NCI-H446 (cell line): Measurements from ENCODE around the gene SPPL2B.

Experiments used
- DNase-seq, 2 experiments: peaks; one replicate each; lab custom pipeline; 2025; lab: John Stamatoyannopoulos, UW

SPPL2B gene

DNA sequence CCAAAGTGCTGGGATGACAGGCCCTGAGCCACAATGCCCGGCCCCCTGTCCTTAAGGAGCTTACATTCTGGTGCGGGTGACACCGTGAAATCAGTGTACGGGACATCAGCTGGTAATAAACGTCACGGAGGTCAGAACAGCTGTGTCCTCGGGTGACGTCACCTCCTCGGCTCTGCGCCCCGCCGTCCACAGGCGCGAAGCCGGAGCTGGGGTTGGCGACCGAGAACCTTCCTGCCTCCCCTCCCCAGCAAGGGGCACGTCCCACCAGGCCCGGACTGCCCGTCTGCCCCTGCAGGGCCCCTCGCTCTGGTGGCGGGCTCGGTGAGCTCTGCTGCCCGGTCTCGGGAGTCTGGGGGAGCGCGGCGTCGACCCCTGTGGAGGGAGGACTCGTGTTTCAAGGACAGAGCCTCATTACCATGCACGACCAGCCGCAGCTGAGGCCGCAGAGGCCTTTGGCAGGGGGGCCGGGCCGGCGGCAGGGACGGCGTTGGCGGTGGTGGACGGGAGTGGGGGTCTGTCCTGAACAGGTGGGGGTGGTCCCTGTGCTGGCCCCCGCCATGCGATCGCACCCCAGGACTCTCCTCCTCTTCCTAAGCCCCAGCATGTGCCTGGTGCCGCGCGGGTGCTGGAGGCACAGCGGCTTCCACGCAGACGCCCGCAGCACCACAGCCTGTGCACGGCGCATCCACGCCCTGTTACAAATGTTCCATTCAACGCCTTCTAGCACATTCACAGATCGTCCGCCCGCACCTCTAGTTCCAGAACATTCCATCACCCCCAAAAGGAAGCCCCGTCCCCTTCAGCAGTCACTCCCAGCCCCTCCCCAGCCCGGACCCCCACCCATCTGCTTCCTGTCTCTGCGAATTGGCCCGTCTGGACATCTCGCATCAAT lies 25.9 kb upstream of the SPPL2B start:
- DNase-seq, result no peak

GRCh38 chr19:2303211-2303798 lies 25.2 kb upstream of the SPPL2B start:
- no peak for DNase-seq

GRCh38 chr19:2305452-2306280 lies 22.8 kb upstream of the SPPL2B start:
- no peak for DNase-seq

GRCh38 chr19:2306281-2306806 lies 22.1 kb upstream of the SPPL2B start:
- no peak for DNase-seq

GRCh38 chr19:2306971-2307370 lies 21.5 kb upstream of the SPPL2B start:
- DNase-seq, result no peak

GRCh38 chr19:2307518-2308012 lies 20.9 kb upstream of the SPPL2B start:
- DNase-seq, result no peak

DNA sequence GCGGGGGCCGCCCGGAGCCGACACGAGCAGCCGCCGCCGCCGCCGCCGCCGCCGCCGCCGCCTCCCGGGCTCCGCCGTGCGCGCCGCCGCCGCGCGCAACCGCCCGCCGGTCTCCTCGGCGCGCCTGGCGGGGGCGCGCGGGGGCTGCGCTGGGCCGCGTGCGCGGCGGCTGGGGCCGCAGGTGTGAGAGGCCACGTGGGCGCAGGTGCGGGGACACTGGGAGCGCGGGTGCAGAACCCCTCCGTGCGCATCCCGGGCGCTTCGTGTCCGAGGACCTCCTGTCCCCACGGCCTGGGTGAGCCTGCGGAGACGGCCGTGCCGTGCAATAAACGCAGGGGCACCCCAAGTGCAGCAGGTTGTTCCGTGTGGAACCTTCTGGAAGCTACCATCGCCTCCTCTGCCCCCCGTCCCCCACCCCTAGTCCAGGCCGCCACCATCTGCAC lies 20.3 kb upstream of the SPPL2B start, which contains the start of gene LINGO3:
TSS of gene LINGO3 (minus strand) at position 41 of the 443 bp plus-strand sequence. CDS start 16,378 bp downstream, outside the sequence.
- no peak for DNase-seq

GRCh38 chr19:2309734-2310362 lies 18.6 kb upstream of the SPPL2B start:
- peak; percentile 6 to 54 for DNase-seq

- DNase-seq, result no peak
Measured at GRCh38 chr19:2311093-2311492, 17.4 kb upstream of the SPPL2B start.

DNA sequence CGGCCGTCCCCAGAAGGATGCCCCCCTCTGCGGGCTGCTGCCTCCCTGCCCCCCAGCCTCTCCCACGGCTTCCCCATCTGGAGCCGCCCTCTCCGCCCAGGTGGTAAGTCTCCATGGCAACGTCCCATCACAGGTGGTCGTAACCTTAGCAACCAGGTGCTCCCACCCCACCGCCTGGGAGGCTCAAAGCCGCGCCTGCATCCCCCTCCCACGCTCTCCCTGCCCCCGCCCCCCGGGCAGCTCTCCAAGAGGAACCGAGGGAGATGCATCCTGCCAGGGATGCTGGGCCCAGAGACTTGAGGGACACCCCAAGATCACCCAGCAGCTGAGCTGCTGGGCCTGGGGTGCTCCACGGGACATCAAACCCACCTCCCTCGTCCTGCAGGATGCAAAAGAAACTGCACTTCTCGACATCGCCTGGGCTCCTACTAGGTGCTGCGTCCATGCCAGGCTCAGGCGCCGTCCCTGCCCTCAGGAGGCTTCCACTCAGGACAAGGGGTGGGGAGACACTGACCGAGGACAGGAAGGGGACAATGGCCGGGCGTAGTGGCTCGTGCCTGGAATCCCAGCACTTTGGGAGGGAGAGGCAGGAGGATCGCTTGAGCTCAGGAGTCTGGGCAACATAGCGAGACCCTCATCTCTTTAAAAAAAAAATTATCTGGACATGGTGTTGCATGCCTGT lies 15.5 kb upstream of the SPPL2B start:
- no peak for DNase-seq

DNA sequence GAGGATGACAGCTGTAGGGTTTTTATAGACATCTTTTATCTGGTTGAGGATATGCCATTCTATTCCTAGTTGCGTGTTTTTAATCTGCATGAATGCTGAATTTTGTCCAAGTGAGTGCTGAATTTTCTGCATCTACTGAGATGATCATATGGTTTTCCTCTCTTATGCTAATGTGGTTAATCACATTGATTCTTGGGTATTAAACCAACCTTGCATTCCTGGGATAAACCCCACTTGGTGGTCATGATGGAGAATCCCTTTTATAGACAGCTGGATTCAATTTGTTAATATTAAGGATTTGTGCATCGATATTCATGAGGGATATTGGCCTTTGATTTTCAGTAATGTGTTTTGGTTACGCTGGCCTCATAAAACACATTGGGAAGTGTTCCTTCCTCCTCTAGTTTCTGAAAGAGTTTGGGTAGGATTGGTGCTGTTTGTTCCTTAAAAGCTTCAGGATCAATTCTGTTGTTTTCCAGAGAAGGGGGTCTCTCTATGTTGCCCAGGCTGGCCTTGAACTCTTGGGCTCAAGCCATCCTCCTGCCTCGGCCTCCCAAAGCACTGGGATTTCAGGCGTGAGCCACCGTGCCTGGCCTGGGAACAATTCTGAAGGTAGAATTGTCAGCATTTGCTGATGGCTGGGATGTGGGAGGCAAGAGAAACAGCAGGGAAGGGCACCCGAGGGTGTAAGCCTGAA lies 13.2 kb upstream of the SPPL2B start:
- no peak for DNase-seq

- DNase-seq, result peak; percentile 4 to 39
Measured at GRCh38 chr19:2315818-2316353, 12.6 kb upstream of the SPPL2B start.

GRCh38 chr19:2317300-2317699 lies 11.2 kb upstream of the SPPL2B start:
- DNase-seq, result no peak

DNA sequence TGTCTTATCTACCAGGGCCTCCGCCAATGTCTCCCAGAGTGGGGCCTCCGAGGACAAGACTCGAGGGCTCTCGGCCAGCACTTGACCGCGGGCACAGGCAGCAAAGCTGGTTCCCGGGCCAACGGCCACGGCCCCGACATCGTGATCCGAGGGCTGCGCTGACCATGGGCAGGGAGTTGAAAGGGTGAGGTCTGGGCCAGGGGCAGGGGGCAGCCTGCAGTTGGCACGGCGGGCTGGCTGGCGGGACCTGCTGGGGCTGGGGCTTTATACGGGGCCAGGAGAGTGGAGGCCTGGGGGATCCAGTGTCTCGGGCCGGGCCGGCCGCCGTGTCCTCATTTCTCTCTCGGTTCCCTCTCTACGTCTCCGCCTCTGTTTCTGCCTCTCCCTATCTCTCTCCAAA lies 10.7 kb upstream of the SPPL2B start:
- no peak for DNase-seq

DNA sequence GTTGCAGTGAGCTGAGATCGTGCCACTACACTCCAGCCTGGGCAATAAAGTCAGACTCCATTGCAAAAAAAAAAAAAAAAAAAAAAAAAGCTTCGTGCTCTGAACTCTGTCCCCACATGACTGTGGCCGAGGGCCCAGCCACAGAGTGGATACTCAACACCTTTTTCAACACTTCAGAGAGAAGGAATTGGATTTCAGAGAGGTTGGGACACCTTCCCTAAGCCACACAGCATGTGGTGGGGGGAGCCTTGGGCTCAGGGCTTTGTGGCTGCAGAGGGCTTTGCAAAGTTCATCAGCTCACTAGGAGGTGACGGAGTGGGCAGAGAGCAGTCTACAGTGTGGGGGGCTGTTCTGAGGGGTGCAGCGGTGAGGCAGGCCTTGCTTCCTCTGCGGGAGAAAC lies 9.6 kb upstream of the SPPL2B start:
- DNase-seq, result no peak

GRCh38 chr19:2319551-2319950 lies 8.9 kb upstream of the SPPL2B start:
- no peak for DNase-seq

- DNase-seq, result no peak
Measured at GRCh38 chr19:2320049-2320448, 8.4 kb upstream of the SPPL2B start.

DNA sequence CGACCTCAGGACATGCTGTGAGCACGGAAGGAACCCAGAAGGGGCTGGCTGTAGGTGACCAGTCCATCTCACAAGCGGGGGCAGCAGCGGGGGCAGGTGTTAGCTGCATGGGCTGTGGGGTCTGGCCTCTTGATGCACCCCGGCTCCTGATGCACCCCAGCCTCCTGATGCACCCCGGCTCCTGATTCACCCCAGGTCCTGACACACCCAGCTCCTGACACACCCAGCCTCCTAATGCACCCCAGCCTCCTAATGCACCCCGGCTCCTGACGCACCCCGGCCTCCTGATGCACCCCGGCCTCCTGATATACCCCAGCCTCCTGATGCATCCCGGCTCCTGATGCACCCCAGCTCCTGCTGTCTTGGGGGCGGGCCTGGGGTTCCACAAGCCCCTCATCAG lies 7.5 kb upstream of the SPPL2B start:
- DNase-seq, result no peak

DNA sequence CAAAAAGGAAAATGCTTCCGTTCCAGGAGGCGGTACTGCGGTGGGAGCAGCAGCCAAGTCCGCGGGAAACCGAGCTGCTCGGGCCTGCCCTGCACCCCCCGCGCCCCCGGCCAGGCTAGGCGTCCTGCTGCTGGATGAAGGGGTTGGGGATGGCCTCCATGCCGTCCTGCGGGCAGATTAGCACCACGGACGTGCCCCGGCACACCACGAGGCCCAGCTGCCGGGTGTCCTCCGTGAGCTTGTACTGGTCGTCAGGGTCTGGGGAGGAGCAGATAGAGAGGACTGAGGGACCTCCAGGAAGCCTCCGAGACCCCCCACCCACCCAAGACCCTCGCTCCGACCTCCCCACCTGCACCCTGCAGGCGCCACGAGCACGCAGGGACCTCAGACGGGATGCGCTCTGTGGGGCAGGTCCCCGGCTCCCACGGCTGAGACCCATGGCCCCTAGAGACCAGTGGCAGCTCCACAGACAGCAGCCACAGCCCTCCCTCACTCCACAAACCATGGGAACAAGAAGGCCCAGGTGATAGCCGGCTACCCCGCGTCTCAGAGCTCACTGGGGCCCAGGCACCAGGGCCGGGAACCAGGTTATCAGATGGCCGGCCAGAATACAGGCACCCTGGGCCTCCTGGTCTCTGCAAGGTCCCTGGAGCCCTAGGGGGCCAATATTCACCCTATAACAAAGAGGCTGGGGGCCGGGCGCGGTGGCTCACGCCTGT lies 6.8 kb upstream of the SPPL2B start:
- no peak for DNase-seq
